Muscle of leg (tissue), 11 donors: ENCODE results near the gene ARHGAP9. TPM values are rescaled to one million over a fixed set of nuclear protein-coding genes. Genes with fewer than 3 reads are reported as not detected.

Source experiments
- DNase-seq: peaks from one replicate; pipeline ENCODE4 v3.0.0; 2013
- H3K27ac ChIP-seq: one replicate; pipeline ENCODE4 v1.5.1; 2013; ENCODE audit warnings: mild to moderate bottlenecking, low read length, control low read depth
- H3K27me3 ChIP-seq: one replicate; pipeline ENCODE4 v1.6.1; 2013; ENCODE audit warnings: low read length; ENCODE audit not compliant: control insufficient read depth, insufficient read depth
- H3K36me3 ChIP-seq: one replicate; pipeline ENCODE4 v1.6.1; 2013; ENCODE audit warnings: low read length; ENCODE audit not compliant: control insufficient read depth, insufficient read depth
- H3K4me1 ChIP-seq: one replicate; pipeline ENCODE4 v1.6.1; 2013; ENCODE audit warnings: low read length; ENCODE audit not compliant: control insufficient read depth, insufficient read depth
- H3K4me3 ChIP-seq: one replicate; pipeline ENCODE4 v1.5.1; 2013; ENCODE audit warnings: low read length, control low read depth
- H3K9me3 ChIP-seq: replicated peaks from 2 replicates; pipeline ENCODE4 v1.6.1; 2013; ENCODE audit warnings: low read depth, low read length; ENCODE audit not compliant: control insufficient read depth
- WGBS: methylation state at CpG from one replicate; pipeline ENCODE4 v1.1.5; 2013; ENCODE audit warnings: missing lambda C conversion rate; ENCODE audit not compliant: insufficient coverage; 5-methylcytosine and 5-hydroxymethylcytosine counted together
- polyA plus RNA-seq, 8 donors: library from polyadenylated mRNA; unstranded; fragments of 120-200 nt; gene quantifications; one replicate each; pipeline versions ENCODE4 v1.2.1 to v1.2.3, GENCODE V29; 2013; ENCODE audit warnings: inconsistent platforms in 1 of 8, low replicate concordance in 1 of 8; ENCODE audit not compliant: insufficient read length in 8 of 8, insufficient read depth in 1 of 8
- total RNA-seq: library from RNA; stranded (reverse); fragments of 120-200 nt; gene quantifications from one replicate; pipeline ENCODE4 v1.2.4, GENCODE V29; 2013

The ARHGAP9 gene
- total and polyA plus RNA-seq, 9 donors, result 3.6 to 6.9 (median 5.3) TPM

- WGBS, result 95% methylated on average over 3 of the region's 6 CpGs
- no peak for DNase-seq
- H3K9me3 ChIP-seq, result no peaks in the 10 kb centered on the region
- H3K36me3 ChIP-seq, result no peaks in the 10 kb centered on the region
- peaks cover 17% of the 10 kb centered on the region for H3K27me3 ChIP-seq
- no peak overlapping the region for H3K27ac ChIP-seq
- H3K4me3 ChIP-seq, result no peak overlapping the region
- H3K4me1 ChIP-seq, result peaks cover 58% of the 10 kb centered on the region
Measured at GRCh38 chr12:57456737-57457490, 22.8 kb downstream of the ARHGAP9 start.

GRCh38 chr12:57456145-57456700, 23.4 kb downstream of the ARHGAP9 start:
- Histone ChIP-seq H3K9me3 (no peaks in the 10 kb centered on the region), H3K4me3 (no peak overlapping the region), H3K36me3 (no peaks in the 10 kb centered on the region), H3K27me3 (peaks cover 11% of the 10 kb centered on the region), H3K27ac (peak overlapping the region; percentile 57), H3K4me1 (peaks cover 57% of the 10 kb centered on the region)
- 46% methylated on average over 12 of the region's 15 CpGs for WGBS
- DNase-seq, result no peak

- peak overlapping the region; percentile 57 for H3K27ac ChIP-seq
- H3K27me3 ChIP-seq, result peaks cover 4% of the 10 kb centered on the region
- peaks cover 56% of the 10 kb centered on the region for H3K4me1 ChIP-seq
- WGBS, result 47% methylated on average over 5 of the region's 10 CpGs
- H3K9me3 ChIP-seq, result no peaks in the 10 kb centered on the region
- H3K4me3 ChIP-seq, result no peak overlapping the region
- no peak for DNase-seq
- no peaks in the 10 kb centered on the region for H3K36me3 ChIP-seq
Measured at GRCh38 chr12:57455374-57456144, 24.1 kb downstream of the ARHGAP9 start.

GRCh38 chr12:57454566-57455373, 24.9 kb downstream of the ARHGAP9 start, which contains the start of gene INHBE:
INHBE (plus strand) TSS chr12:57455307; CDS start chr12:57455537, 230 bp downstream.
- peak; percentile 69 for DNase-seq
- no peaks in the 10 kb centered on the region for H3K9me3 ChIP-seq
- H3K4me1 ChIP-seq, result peaks cover 54% of the 10 kb centered on the region
- no peaks in the 10 kb centered on the region for H3K27me3 ChIP-seq
- peak within 1 kb of the TSS; percentile 60 for H3K27ac ChIP-seq
- 28% methylated on average over 9 of the region's 10 CpGs for WGBS
- H3K36me3 ChIP-seq, result no peaks in the 10 kb centered on the region
- no peak within 1 kb of the TSS for H3K4me3 ChIP-seq

GRCh38 chr12:57454213-57454565, 25.5 kb downstream of the ARHGAP9 start:
- H3K27ac ChIP-seq, result peak overlapping the region; percentile 55
- H3K27me3 ChIP-seq, result no peaks in the 10 kb centered on the region
- peaks cover 54% of the 10 kb centered on the region for H3K4me1 ChIP-seq
- H3K4me3 ChIP-seq, result no peak overlapping the region
- no peak for DNase-seq
- H3K36me3 ChIP-seq, result no peaks in the 10 kb centered on the region
- H3K9me3 ChIP-seq, result no peaks in the 10 kb centered on the region
- WGBS, result 100% methylated on average over 1 of the region's 2 CpGs

GRCh38 chr12:57452937-57453509, 26.6 kb downstream of the ARHGAP9 start:
- DNase-seq, result peak; percentile 82
- no peaks in the 10 kb centered on the region for H3K27me3 ChIP-seq
- no peaks in the 10 kb centered on the region for H3K36me3 ChIP-seq
- H3K4me3 ChIP-seq, result no peak overlapping the region
- no CpG with 5 or more reads among the region's 7 CpGs for WGBS
- peak overlapping the region; percentile 87 for H3K27ac ChIP-seq
- H3K9me3 ChIP-seq, result no peaks in the 10 kb centered on the region
- H3K4me1 ChIP-seq, result peaks cover 48% of the 10 kb centered on the region

- WGBS, result 7% methylated on average over 3 of the region's 9 CpGs
- Histone ChIP-seq H3K36me3 (no peaks in the 10 kb centered on the region), H3K27me3 (no peaks in the 10 kb centered on the region), H3K4me1 (peaks cover 48% of the 10 kb centered on the region), H3K27ac (peak overlapping the region; percentile 87), H3K4me3 (no peak overlapping the region), H3K9me3 (no peaks in the 10 kb centered on the region)
- peak; percentile 88 for DNase-seq
Measured at GRCh38 chr12:57452181-57452936, 27.3 kb downstream of the ARHGAP9 start.

- no peaks in the 10 kb centered on the region for H3K27me3 ChIP-seq
- no peak for DNase-seq
- no peaks in the 10 kb centered on the region for H3K36me3 ChIP-seq
- no peaks in the 10 kb centered on the region for H3K9me3 ChIP-seq
- H3K27ac ChIP-seq, result peak overlapping the region; percentile 76
- H3K4me3 ChIP-seq, result no peak overlapping the region
- no CpG with 5 or more reads among the region's 6 CpGs for WGBS
- H3K4me1 ChIP-seq, result peaks cover 42% of the 10 kb centered on the region
Measured at GRCh38 chr12:57451233-57451778, 28.4 kb downstream of the ARHGAP9 start.

- Histone ChIP-seq H3K27ac (no peak overlapping the region), H3K27me3 (no peaks in the 10 kb centered on the region), H3K36me3 (no peaks in the 10 kb centered on the region), H3K9me3 (no peaks in the 10 kb centered on the region), H3K4me1 (peaks cover 30% of the 10 kb centered on the region), H3K4me3 (no peak overlapping the region)
- WGBS, result 73% methylated on average over 3 of the region's 3 CpGs
- DNase-seq, result no peak
Measured at GRCh38 chr12:57450057-57450456, 29.6 kb downstream of the ARHGAP9 start.
